DMS114 treated with DMSO at 0.1 percent for 48 hours (cell line): ENCODE measurements around the gene ADARB2.

ENCODE experiments used
- DNase-seq: peaks from one replicate; lab custom pipeline; 2025; ENCODE audit not compliant: unreplicated experiment; lab: John Stamatoyannopoulos, UW

Gene ADARB2

DNA sequence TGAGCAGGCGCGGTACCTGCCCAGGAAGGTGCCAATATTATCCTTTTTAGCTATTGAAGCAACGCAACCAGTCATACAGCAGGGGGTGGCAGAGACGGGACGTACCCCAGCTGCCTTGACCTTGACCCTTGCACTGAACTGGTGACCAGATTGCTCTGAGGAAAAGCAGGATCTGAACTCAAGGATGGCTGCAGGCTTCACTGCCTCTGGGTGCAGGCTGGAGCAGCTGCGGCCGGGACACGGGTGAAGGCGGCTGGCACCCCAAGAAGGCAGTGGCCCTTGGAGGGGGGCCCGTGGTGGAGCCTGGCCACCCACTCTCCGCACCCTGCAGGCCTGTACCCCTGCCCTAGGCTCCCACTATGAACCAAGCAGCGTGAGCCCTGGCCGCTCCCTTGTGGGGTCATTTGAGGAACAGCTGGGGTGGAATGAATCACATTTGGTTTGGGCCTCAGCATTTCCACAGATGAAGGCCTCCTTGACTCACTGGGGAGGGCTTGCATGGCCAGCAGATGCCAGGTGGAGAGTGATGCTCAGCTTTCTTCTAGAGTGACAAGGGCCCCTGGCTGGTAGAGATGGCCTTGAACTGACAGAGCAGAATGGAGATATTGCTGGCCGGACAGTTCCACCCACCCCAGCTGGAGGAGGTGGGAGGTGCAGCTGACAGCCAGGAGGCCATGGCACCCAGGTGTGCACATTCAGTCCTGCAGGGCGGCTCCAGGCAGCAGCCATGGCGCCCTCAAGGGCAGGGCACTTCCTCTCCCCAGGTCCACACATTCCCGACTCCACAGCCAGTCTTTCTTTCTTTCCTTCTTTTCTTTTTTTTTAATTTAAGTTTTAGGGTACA, 462.4 kb downstream of the ADARB2 start:
- no peak for DNase-seq

DNA sequence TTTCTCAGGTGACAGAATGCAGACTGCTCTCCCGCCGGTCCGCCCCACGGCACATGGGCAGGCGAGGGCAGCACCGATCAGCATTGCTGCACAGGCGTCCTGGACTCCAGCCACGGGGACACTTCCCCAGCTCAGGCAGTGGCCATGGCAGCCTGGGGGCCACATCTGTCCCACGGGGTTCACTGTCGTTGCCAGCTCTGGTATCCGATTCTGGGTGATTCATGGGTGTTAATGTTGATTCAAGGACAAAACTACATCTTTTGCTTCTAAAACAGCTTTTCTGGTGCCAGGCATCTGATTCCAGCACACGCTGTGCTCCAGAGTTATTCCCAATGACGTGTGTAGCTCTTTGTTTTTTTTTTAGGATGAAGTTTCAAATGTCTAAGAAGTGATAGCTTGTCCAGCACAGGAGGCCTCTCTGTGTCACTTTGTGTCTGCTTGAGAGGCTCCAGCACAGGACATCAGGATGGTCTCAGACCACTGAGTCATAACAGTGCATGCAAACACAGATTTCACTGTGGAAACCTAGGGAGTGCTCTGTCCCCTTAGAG, 463.1 kb downstream of the ADARB2 start:
- no peak for DNase-seq

DNA sequence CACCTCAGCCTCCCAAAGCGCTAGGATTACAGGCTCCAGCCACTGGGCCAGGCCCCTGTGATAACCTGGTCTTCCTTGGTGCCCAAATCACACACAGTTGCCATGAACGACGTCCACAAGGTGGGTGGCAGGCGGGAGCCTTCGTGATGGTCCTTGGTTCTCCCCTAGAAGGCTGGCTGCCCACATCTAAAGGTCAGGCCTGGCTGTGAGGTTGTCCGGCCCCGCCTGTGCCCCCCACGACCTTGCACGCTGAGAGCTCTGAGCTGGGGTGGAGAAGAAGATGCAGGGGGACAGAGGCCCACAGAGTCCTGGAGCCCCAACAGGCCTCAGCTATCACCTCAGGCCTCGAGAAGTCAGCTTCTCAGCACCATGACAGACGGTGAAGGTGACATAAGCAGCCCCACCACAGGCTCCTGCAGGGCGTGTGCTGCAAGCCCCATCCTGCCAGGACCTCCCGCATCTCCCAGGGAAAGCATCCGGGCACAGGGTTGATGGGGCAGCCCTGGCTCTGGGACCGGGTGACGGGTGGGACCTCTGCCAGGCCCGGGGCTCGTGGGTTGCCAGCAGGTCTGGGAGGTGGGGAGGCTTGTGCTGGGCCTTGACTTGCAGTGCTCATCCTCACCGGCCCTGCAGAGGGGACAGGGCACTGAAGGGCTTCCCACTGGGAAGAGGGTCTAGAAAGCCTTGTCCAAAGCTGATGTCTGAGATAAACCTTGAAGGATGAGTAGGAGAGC, 463.8 kb downstream of the ADARB2 start:
- DNase-seq: no peak

DNA sequence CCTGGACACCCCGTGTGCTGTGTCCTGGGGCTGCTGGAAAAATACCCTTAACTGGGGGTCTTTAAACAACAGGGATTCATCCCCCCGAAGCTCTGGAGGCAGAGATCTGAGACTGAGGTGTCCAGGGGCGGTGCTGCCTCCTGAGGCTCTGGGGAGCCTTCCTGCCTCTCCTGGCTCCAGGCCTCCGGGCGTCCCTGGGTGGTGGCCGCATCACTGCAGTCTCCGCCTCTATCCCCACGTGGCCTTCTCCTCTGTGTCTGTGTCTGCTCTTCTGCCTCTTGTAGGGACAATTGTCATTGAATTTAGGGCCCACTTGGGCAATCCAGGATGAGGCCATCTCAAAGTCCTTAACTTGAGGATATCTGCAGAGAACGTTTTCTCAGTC, 464.6 kb downstream of the ADARB2 start:
- DNase-seq: no peak

DNA sequence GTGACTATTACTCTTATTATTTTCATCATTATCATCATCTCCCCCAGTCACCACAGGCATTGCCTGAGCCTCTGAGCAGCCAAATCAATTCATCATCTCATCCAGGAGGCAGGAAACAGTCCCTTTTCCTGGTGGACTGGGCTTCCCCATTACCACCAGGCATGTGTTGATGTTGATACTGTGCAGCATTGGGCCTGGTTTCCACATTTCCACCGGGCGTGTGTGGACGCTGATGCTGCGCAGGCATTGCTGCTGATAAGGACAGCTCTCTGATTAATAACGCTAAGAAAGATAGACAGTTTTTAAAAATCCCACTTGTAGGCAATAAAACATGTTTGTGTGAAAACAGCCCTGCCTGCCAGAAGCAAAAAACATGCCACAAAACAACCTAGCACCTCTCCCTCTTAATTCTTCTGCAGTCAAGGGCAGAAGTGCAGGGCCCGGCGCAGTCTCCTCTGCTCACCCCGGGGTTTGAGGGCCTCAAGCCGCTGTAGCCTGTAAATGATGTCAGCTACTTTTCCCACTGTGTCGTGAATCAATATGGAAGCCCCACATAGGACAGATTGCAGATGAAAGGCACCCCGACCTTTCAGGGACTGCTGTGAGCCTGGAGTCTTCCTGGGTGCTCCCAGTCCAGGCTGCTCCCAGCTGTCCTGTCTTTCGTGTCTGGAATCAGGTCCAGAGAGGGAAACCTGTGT, 465.1 kb downstream of the ADARB2 start:
- DNase-seq: no peak

- DNase-seq: no peak
Measured at GRCh38 chr10:1270906-1271305, 466.4 kb downstream of the ADARB2 start.

- DNase-seq: no peak
Measured at GRCh38 chr10:1270490-1270889, 466.8 kb downstream of the ADARB2 start.

GRCh38 chr10:1268831-1269230, 468.5 kb downstream of the ADARB2 start:
- no peak for DNase-seq

GRCh38 chr10:1267568-1267967, 469.8 kb downstream of the ADARB2 start:
- DNase-seq: no peak

GRCh38 chr10:1267148-1267547, 470.2 kb downstream of the ADARB2 start:
- no peak for DNase-seq

- no peak for DNase-seq
Measured at GRCh38 chr10:1266033-1266802, 471.1 kb downstream of the ADARB2 start.

GRCh38 chr10:1264001-1264400, 473.3 kb downstream of the ADARB2 start:
- no peak for DNase-seq

DNA sequence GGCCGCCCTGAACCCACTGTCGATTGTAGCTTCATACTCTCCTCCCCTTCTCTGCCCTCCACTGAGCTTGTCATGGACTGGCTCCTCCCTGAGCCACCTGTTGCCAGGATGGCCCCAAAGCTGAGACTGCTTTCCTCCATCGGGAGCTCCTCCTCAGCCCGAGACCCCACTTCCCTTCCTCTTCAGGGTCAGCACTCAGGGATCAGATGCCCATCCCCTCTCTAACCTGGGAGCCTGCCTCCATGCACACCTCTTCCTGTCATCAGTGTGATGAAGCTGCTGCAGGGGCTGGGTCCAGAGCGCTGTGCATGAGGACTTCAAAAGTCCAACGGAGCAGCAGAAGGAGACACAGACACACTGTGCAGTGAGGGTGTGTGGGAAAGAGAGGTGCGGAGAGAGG, 480.1 kb downstream of the ADARB2 start:
- DNase-seq: no peak

GRCh38 chr10:1256432-1256725, 480.9 kb downstream of the ADARB2 start:
- DNase-seq: no peak

- no peak for DNase-seq
Measured at GRCh38 chr10:1255600-1256431, 481.5 kb downstream of the ADARB2 start.

DNA sequence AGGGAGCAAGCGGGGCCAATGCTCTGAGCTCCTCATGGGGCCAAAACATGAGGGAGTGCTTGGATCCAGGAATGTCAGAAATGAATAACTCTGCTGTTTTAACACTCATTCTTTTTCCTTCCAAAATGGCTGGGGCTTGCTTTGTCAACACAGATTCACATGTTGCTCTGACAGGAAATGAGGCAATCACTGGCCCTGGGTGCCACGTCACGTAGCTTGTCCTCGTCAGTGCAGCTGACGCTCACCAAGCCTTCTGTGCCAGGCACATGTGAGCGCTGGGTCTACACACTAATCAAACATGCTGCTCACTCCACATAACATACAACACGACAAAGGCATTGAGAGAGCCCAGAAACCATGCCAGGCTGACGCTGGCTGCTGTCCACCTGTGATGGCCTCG, 482.2 kb downstream of the ADARB2 start:
- DNase-seq: no peak

GRCh38 chr10:1253523-1254353, 483.6 kb downstream of the ADARB2 start:
- DNase-seq: no peak

- no peak for DNase-seq
Measured at GRCh38 chr10:1251769-1252168, 485.6 kb downstream of the ADARB2 start.
